Stimulated activated naive CD8-positive, alpha-beta T cell treated with anti-CD3 and anti-CD28 coated beads, Interleukin-15, Interleukin-2, amounts not matched to agents 100 U/mL and 50 U/mL, for 24 hours (primary cell): ENCODE measurements around the gene DIDO1.
"Not testable (repeated sequence)": the region's sequence is repeated elsewhere in the genome, so short reads cannot be mapped to it uniquely, and the experiment has no call there.

Source experiments
- ATAC-seq: fragments of 150-1000 bp; cut with Tn5 transposase; one replicate; pipeline ENCODE4 v1.10.0; 2021
- DNase-seq: peaks from one replicate; pipeline ENCODE4 v3.0.0; 2021

DIDO1 gene

GRCh38 chr20:62962221-62962879 is 36.0 kb upstream of the DIDO1 start:
- DNase-seq (no peak), ATAC-seq (no peak)

DNA sequence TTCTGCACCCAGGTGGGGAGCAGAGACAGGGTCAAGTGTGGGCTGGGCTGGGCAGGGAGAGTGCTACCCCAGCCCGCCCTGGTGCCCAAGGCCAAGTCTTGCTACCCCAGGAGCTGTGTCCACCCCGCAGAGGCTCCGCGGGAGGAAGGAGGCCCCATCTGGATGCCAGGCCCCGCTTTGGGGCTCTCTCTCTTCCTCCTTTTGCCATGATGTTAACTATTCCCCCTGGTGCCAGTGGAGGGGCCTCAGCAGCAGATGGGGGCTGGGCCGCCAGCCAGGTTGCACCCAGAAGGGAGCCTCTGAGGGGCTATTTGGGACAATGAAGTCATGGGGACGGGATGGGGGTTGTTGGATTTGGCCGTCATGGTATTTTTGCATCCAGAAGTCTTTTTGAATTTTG is 35.5 kb upstream of the DIDO1 start:
- no peak for DNase-seq
- ATAC-seq = no peak

DNA sequence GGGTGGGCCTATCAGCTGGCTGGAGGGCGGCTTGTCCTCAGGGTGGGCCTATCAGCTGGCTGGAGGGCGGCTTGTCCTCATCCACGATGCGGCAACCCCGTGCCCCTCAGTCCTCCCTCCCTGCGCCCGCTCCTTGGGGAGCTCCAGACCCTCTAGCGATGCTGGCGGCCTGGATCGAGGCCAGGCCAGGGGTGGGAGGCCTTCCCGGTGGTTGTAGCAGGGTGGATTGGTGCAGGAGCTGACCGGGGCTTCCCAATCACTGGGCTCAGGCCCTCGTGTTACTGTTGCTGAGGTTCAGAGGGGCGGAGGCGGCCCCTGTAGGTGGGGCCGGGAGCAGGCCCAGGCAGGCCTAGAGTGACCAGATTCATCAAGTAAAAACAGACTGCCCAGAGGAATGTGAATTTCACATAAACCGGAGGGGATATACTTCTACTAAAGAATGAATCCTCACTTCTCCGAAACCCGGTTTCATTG is 35.0 kb upstream of the DIDO1 start:
- no peak for DNase-seq
- no peak for ATAC-seq

GRCh38 chr20:62960446-62961309 is 34.4 kb upstream of the DIDO1 start:
- not testable (repeated sequence) for DNase-seq, ATAC-seq

DNA sequence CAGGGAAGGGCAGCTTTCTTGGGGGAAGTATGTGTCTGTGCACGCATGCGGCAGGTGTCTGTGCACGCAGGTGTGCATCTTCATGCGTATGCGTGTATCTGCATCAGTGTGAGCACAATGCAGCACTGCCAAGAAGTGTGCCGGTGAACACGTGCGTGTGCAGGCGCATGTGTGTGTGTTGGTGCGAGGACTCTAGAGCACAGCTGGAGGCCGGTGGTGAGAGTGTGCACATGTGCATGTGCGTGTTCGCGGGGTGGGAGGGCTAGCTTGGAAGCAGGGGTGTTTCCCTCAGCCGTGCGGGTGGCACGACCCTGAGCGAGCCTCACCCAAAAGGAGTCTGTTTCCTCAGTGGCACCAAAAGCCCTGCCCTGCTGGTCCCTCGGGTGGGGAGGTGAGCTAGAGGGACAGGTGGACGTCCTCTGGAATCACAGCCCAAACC is 33.7 kb upstream of the DIDO1 start:
- DNase-seq (no peak), ATAC-seq (no peak)

- DNase-seq (no peak), ATAC-seq (peak; percentile 25)
Observed at GRCh38 chr20:62959101-62959971, 33.0 kb upstream of the DIDO1 start.

- ATAC-seq (no peak), DNase-seq (no peak)
Observed at GRCh38 chr20:62958388-62959100, 32.2 kb upstream of the DIDO1 start.

- no peak for ATAC-seq
Observed at GRCh38 chr20:62957136-62958117, 31.1 kb upstream of the DIDO1 start.

GRCh38 chr20:62956387-62957135 is 30.3 kb upstream of the DIDO1 start:
- DNase-seq = no peak
- no peak for ATAC-seq

More at GRCh38 chr20:62957136-62958117, 31.1 kb upstream of the DIDO1 start:
- DNase-seq = no peak

DNA sequence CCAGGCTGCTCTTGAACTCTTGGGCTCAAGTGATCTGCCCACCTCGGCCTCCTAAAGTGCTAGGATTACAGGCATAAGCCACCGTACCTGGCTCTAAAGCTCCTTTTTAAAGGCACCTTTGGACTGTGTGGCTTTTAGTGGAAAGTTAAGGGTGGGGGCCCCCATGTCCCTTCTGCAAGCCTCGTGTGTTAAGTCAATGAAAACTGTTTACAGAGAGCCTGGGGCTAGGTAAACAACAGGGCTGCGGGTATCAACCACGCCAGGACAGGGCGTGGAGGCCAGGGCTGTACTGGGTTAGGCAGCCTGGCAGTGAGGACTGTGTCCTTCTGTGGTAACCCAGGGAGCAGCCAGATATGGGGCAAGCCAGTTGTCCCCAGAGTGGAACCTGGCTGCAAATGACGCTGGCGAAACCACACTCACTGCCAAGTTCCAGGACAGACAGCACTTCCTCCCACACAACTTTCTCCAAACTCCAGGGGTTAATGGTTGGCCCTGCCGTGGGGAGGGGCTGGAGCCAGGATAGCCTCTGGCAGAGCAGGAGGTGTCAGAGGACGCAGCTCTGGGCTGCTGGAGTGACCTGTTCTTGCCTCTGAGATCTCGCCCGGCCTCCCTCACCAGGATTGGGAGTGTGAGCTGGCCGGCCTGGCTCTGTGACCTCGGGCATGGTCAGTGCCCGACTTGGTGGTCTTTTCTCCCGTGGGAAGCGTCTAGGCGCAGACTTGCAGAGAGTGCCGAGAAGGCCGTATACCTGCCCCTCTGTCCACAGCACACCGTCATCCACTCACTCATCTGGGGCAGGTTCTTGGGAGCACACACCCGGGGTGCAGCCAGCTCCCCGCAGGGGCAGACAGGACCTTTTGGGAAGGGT is 29.4 kb upstream of the DIDO1 start:
- DNase-seq (no peak), ATAC-seq (no peak)

DNA sequence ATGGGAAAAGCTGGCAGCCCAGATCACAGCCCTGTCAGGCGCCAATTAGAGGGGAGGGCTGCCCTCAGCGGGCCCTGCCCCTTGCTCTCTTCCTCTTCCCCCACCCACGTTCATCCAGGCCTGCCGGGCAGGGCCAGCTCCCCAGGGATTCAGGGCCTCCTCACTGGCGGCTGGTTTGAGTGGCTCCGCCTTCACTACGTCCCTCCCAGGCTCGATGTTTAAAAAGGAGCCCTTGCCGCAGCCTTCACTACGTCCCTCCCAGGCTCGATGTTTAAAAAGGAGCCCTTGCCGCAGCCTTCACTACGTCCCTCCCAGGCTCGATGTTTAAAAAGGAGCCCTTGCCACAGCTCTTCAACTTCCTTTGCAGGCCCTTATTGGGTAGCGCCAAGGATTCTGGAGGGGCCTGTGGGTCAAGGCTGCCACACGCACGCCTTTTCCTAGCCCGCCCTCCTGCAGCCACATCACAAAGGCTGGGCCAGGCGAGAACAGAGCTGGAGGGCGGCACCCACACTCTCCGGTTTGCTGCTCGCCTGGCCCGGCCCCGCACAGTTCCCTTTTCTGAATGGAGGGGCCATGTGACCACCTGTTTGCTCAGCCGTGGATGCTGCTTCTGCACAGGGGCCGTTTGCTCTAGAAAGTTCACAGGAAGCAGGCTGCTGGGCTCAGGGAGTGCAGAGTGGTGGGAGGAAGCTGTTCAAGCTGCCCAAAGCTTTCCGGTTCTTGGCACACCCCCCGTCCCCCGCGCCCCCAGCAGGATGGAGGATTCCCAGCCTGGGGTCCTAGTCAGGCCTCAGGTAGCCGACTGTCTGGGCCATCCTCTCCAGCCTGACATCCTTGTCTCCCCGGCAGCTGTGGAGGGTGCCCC is 27.8 kb upstream of the DIDO1 start:
- DNase-seq (peak; percentile 77), ATAC-seq (peak; percentile 76)

DNA sequence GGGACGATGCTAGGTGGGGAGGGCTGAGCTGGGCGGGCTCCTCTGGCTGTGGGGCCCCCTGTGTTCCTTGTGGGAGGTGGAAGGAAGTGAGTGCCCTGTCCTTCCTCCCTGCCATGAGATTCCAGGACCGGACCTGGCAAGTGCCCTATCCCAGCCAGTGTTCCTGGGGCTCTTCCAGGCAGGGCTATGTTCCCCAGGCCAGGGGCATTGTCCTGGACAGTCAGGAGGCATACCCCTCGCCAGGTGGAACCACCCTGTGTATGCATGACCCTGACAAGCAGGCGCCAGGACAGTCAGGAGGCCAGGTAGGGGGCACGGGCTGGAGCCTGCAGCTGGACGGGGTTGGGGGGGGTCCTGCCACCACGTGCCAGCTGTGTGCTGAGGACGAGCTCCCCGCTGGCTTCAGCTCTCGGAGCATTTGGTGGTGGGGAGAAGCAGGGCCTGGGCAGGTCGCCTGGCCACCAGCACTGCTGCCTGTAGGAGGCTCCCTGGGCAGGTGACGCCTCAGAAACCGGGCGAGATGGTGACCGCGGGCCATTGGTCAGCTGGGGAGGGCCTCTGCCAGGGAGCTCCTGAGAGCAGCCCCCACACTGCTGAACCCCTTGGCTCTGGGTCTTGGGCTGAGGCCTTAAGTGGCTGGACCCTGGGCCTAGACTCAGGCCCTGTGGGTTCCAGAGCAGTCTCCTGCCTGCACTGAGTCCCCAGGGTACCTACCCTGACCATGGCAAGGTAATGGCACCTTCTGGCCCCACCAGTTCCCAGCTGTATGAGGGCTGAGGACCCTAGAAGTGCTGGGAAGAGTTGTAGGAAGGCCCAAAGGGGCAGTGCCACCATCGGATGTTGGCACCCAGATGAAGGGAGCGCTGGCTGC is 26.9 kb upstream of the DIDO1 start:
- DNase-seq = no peak
- peak; percentile 3 for ATAC-seq

DNA sequence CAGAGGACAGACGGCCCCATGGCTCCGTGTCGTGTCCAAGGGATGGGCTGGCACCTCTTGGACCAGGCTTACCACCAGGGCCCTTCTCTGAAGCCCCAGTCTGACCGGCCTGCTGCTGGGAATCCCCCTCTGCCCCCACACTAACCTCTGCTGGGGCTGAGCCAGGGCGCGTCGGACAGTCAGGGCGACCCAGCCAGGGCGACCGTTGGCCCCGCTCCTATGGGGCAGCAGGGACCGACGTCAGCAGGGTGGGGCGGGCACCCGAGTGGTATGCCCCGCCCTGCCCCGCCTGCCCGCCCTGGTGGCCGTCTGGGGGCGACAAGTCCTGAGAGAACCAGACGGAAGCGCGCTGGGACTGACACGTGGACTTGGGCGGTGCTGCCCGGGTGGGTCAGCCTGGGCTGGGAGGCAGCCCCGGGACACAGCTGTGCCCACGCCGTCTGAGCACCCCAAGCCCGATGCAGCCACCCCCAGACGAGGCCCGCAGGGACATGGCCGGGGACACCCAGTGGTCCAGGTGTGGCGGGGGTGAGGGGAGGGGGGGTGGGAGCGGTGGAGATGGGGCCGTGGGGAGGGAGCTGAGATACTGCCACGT is 26.2 kb upstream of the DIDO1 start, which contains the start of gene SLC17A9:
SLC17A9 (plus strand) TSS at position 337 of the 595 bp plus-strand sequence; CDS start at position 459, 122 bp downstream.
- DNase-seq (peak; percentile 87), ATAC-seq (peak; percentile 75)

GRCh38 chr20:62951896-62952372 is 25.6 kb upstream of the DIDO1 start:
- DNase-seq (no peak), ATAC-seq (no peak)

DNA sequence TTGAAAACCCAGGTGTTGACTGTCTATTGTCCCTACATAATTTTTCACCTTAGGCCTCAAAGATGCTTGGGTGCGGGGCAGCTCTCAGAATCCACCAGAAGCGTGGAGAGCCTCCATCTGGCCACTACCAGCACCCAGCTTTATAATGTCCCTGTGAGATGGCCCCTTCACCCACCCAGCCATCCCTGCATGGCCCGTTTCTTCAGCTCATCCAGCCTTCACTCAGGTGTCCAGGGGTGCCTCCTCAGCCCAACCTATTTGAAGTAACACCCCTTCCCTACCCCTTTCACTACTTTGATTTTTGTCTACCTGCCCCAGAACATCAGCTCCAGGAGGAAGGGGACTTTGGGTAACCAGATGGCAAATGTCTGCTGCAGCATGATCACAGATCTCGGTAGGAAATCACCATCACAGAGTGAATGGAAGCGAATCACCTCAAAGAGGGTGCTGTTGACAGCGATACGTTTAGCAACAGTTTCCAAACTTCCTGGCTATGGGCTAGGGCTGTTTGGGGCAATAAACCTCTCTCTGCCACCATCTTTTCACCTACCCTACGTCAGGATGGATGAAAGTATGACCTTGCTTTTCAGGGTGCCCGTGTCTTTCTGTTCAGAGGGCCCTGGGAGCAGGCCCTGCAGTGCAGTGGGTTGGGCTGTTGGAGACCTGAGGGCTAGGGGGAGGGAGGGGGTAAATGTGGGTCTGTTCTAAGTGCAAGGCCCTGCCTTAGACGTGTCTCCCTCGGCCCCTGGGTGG is 25.0 kb upstream of the DIDO1 start:
- DNase-seq (no peak), ATAC-seq (no peak)
